ENCODE data around the gene ARRDC4.

DNA sequence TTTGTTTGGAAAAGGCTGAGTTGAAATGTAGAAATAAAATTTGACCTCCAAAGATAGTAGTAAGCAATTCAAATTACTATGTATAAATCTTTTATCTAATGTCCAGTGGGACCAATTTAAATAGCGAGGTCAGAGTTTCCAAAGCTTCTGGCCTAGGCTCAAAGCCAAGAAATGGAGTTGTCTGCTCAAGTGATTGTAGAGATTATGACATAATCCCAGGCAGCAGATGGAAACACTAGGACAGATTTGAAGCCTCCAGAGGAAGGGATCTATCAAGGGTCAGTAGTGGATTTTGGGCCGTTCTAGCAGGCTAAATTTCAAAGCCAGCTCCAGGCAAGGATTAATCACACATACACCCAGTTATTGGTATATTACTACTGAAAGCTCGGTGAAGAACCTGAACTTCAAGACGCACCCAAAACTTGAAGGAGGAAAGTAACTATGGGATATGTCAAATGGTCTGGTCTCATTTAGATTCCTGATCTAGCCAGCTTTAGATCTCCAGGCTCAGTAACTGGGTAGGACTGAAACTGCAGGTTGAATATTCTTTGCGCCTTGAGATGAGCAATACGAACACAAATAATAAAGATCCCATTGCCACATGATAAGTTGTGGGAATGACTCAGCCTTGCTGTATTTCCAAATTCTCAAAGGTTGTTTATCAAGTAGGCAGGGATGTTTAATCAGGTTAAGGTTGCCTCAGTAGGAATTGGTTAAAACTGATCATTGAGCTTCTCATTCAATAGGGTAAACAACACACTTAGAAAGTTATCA is 30.9 kb upstream of the ARRDC4 start:
- TF ChIP-seq, protein P1, sequence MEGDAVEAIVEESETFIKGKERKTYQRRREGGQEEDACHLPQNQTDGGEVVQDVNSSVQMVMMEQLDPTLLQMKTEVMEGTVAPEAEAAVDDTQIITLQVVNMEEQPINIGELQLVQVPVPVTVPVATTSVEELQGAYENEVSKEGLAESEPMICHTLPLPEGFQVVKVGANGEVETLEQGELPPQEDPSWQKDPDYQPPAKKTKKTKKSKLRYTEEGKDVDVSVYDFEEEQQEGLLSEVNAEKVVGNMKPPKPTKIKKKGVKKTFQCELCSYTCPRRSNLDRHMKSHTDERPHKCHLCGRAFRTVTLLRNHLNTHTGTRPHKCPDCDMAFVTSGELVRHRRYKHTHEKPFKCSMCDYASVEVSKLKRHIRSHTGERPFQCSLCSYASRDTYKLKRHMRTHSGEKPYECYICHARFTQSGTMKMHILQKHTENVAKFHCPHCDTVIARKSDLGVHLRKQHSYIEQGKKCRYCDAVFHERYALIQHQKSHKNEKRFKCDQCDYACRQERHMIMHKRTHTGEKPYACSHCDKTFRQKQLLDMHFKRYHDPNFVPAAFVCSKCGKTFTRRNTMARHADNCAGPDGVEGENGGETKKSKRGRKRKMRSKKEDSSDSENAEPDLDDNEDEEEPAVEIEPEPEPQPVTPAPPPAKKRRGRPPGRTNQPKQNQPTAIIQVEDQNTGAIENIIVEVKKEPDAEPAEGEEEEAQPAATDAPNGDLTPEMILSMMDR (IDR thresholded peaks at IDR 0.05) = no peak
- TF ChIP-seq, protein P2, sequence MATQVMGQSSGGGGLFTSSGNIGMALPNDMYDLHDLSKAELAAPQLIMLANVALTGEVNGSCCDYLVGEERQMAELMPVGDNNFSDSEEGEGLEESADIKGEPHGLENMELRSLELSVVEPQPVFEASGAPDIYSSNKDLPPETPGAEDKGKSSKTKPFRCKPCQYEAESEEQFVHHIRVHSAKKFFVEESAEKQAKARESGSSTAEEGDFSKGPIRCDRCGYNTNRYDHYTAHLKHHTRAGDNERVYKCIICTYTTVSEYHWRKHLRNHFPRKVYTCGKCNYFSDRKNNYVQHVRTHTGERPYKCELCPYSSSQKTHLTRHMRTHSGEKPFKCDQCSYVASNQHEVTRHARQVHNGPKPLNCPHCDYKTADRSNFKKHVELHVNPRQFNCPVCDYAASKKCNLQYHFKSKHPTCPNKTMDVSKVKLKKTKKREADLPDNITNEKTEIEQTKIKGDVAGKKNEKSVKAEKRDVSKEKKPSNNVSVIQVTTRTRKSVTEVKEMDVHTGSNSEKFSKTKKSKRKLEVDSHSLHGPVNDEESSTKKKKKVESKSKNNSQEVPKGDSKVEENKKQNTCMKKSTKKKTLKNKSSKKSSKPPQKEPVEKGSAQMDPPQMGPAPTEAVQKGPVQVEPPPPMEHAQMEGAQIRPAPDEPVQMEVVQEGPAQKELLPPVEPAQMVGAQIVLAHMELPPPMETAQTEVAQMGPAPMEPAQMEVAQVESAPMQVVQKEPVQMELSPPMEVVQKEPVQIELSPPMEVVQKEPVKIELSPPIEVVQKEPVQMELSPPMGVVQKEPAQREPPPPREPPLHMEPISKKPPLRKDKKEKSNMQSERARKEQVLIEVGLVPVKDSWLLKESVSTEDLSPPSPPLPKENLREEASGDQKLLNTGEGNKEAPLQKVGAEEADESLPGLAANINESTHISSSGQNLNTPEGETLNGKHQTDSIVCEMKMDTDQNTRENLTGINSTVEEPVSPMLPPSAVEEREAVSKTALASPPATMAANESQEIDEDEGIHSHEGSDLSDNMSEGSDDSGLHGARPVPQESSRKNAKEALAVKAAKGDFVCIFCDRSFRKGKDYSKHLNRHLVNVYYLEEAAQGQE (IDR thresholded peaks at IDR 0.05; ENCODE audit: low read depth, low read length) = no peak
- no peak for TF ChIP-seq SMC3 (IDR thresholded peaks at IDR 0.05; ENCODE audit: low read depth, low read length)
- no peak for TF ChIP-seq GATA2 (CRISPR knock-in tag; IDR thresholded peaks at IDR 0.05)
- no peak for TF ChIP-seq MEF2A (IDR thresholded peaks at IDR 0.05; ENCODE audit: borderline replicate concordance, low read depth)
